Osteocyte (in vitro differentiated cells): ENCODE measurements around the gene CYB561D2. TPM values are rescaled to one million over a fixed set of nuclear protein-coding genes. Genes with fewer than 3 reads are reported as not detected.

Experiments used
- DNase-seq: peaks from one replicate; pipeline ENCODE4 v3.0.0; 2021; ENCODE audit warnings: mixed read lengths; ENCODE audit not compliant: unreplicated experiment; ENCODE audit errors: extremely low spot score
- H3K27ac Mint-ChIP-seq: one replicate; pipeline ENCODE4 v1.8.0; 2021; ENCODE audit warnings: mild to moderate bottlenecking, mixed read lengths; ENCODE audit not compliant: unreplicated experiment
- H3K27me3 Mint-ChIP-seq: one replicate; pipeline ENCODE4 v1.8.0; 2021; ENCODE audit warnings: mixed read lengths; ENCODE audit not compliant: unreplicated experiment
- H3K36me3 Mint-ChIP-seq: one replicate; pipeline ENCODE4 v1.8.0; 2021; ENCODE audit warnings: mixed read lengths; ENCODE audit not compliant: unreplicated experiment
- H3K4me1 Mint-ChIP-seq: one replicate; pipeline ENCODE4 v1.8.0; 2021; ENCODE audit warnings: mixed read lengths; ENCODE audit not compliant: unreplicated experiment
- H3K4me3 Mint-ChIP-seq: one replicate; pipeline ENCODE4 v1.8.0; 2021; ENCODE audit warnings: mild to moderate bottlenecking, moderate library complexity, mixed read lengths; ENCODE audit not compliant: unreplicated experiment
- H3K9me3 Mint-ChIP-seq: one replicate; pipeline ENCODE4 v1.8.0; 2021; ENCODE audit warnings: mixed read lengths; ENCODE audit not compliant: unreplicated experiment
- total RNA-seq: library from RNA; stranded (reverse); gene quantifications from 2 replicates; pipeline ENCODE4 v1.2.1, GENCODE V29; 2021
- TF ChIP-seq, protein P1 (sequence below): fragments of 200-600 bp; sonication (generic); IDR thresholded peaks from 2 replicates; pipeline ENCODE4 v1.5.0; 2021; ENCODE audit warnings: antibody characterized with exemption, mild to moderate bottlenecking, moderate library complexity

The CYB561D2 gene
- total RNA-seq, 1 donor from 2014 or later, result 17.2 TPM

DNA sequence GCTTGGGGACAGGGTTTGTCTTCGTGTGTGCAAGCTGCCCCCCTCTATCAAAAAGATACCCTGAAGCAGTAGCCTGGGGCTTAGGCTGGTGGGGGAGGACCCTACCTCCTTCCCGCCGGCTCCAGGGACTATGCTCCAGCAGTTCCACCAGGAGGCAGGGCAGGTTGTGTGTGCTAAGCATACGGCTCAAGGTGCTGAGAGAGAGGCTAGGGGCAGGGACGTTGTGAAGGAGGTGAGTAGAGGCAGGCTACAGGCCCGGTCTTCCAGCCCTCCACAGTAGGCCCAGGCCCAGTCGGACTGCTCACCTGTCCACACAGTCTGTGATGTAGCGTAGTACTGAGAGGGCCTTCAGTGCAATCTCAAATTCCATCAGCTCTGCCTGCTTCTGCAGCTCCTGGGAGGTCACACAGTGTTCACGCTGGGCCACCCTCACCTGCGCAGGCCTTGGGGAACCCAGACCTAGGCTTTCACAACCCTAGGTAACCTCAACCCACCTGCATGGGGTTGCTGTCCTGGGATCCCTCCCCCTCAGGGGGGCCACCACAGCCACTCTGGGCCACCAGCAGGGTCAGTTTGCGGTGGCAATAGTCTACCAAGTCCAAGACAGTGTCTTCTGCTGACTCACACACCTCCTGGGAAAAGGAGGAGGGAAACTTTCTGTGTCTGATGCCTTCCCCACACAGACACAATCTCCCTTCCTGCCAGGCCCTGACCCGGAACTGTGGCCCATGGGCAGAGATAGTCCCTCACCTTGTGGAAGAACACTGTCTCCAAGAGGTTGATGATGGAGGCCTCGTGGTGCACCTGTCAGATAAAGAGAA lies 7.6 kb upstream of the CYB561D2 start:
- Mint-ChIP-seq H3K4me3 (no peak overlapping the region), H3K36me3 (no peaks in the 10 kb centered on the region), H3K27ac (no peak overlapping the region), H3K9me3 (no peaks in the 10 kb centered on the region), H3K27me3 (no peaks in the 10 kb centered on the region), H3K4me1 (peaks cover 30% of the 10 kb centered on the region)
- DNase-seq, result no peak
- TF ChIP-seq, protein P1, sequence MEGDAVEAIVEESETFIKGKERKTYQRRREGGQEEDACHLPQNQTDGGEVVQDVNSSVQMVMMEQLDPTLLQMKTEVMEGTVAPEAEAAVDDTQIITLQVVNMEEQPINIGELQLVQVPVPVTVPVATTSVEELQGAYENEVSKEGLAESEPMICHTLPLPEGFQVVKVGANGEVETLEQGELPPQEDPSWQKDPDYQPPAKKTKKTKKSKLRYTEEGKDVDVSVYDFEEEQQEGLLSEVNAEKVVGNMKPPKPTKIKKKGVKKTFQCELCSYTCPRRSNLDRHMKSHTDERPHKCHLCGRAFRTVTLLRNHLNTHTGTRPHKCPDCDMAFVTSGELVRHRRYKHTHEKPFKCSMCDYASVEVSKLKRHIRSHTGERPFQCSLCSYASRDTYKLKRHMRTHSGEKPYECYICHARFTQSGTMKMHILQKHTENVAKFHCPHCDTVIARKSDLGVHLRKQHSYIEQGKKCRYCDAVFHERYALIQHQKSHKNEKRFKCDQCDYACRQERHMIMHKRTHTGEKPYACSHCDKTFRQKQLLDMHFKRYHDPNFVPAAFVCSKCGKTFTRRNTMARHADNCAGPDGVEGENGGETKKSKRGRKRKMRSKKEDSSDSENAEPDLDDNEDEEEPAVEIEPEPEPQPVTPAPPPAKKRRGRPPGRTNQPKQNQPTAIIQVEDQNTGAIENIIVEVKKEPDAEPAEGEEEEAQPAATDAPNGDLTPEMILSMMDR, result no peak

DNA sequence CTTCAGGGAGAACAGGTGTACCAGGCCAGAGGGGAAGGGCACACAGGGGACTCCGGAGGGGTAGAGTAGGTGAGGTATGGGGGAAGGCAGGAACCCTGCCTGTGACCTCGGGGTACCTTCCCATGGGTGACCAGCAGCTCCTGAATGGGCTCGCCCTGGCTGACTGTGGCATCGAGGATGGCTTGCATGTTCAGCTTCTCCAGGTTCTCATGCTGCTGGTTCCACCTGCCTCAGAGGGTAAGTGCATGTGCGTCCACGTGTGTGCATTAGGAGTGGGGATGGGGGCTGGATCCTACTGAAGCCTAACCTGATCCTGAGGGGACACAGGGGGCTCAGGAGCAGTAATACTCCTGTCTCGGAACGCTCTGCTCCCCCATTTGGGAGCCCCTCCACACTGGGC lies 5.7 kb upstream of the CYB561D2 start:
- no peaks in the 10 kb centered on the region for H3K9me3 Mint-ChIP-seq
- H3K27ac Mint-ChIP-seq, result no peak overlapping the region
- H3K36me3 Mint-ChIP-seq, result no peaks in the 10 kb centered on the region
- H3K27me3 Mint-ChIP-seq, result no peaks in the 10 kb centered on the region
- H3K4me1 Mint-ChIP-seq, result peaks cover 15% of the 10 kb centered on the region
- no peak for DNase-seq
- TF ChIP-seq, protein P1, result no peak
- peak overlapping the region; percentile 64 for H3K4me3 Mint-ChIP-seq

DNA sequence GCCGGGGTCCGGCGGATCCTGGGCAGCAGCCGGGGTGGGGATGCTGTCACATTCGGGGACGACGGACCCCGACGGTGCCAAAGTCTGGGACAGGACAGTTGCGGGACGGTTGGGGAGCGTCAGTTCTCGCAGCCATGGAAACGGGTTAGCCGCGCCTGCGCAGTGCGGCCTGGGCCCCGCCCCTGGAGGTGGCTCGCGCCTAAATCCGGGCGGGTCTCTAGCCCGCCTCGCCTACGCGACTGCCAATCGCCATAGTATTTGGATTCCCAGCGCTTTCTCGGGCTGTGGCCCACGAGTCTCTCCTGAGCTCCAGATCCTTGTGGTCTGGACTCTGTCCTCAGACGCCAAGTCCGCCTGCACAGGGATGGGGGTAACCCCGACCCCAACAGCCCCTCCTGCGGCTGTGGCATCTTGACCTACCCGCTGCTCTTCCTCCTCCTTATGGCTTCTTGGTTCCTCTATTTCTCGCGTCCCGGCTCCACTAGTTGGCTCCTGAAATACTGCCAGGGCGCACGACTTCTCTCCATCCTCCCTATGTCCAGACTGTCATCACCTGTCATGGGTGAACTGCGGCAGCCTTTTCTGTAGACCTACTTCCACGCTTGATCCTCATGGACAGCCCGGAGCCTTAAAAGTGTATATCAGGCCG lies 5.0 kb upstream of the CYB561D2 start, which contains the start of gene ZMYND10:
Gene ZMYND10 (minus strand): TSS at position 147 of the 649 bp plus-strand sequence. CDS start 153 bp downstream, outside the sequence.
- H3K27ac Mint-ChIP-seq, result no peak within 1 kb of the TSS
- no peaks in the 10 kb centered on the region for H3K36me3 Mint-ChIP-seq
- TF ChIP-seq, protein P1, result no peak
- peak; percentile 90 for DNase-seq
- peaks cover 19% of the 10 kb centered on the region for H3K4me1 Mint-ChIP-seq
- no peaks in the 10 kb centered on the region for H3K27me3 Mint-ChIP-seq
- no peaks in the 10 kb centered on the region for H3K9me3 Mint-ChIP-seq
- H3K4me3 Mint-ChIP-seq, result peak within 1 kb of the TSS; percentile 64

DNA sequence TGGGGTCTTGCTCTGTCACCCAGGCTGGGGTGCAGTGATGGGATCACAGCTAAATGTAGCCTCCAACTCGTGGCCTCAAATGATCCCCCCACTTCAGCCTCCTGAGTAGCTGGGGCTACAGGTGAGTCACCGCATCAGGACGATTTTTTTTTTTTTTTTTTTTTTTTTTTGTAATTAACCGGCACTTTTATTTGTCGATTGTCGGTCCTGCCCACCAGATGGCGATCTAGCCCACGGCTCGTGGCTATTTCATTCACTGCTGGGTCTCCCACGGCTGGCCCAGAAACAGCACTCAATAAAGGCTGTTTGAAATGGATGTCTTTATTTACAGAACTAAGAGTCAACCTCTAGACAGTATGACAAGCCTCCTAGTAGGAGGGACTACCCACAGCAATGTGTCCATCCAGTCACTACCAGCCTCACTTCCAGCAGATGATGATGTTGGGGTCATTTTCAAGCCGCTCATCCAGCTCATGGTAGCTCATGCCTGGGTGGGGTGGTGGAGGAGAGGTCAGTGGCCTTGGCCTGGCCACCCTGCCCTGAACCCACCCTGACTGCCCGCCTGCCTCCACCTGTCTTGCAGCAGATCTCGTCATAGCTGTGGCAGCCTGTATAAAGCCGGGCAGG lies 3.4 kb upstream of the CYB561D2 start:
- Mint-ChIP-seq H3K4me1 (peaks cover 25% of the 10 kb centered on the region), H3K36me3 (no peaks in the 10 kb centered on the region), H3K27ac (peak overlapping the region; percentile 47), H3K4me3 (no peak overlapping the region), H3K9me3 (no peaks in the 10 kb centered on the region), H3K27me3 (no peaks in the 10 kb centered on the region)
- DNase-seq, result no peak
- TF ChIP-seq, protein P1, result peak; percentile 72

DNA sequence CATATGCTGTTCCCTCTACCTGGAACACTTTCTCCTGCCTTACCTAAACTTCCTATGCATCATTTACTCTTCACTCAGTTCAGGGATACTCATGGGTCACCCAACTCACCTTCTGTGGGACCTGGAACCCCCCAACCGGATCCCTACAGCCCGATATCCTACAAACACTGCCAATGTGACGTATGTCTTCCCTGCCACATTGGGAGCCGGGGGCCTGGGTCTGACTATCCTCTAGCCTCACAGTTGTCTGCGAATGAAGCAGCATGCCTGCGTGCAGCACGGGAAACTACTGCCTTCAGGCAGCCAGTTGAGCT lies 492 bp upstream of the CYB561D2 start:
- Mint-ChIP-seq H3K27ac (peak overlapping the region; percentile 98), H3K4me3 (peak overlapping the region; percentile 95), H3K9me3 (no peaks in the 10 kb centered on the region), H3K4me1 (peaks cover 25% of the 10 kb centered on the region), H3K27me3 (no peaks in the 10 kb centered on the region), H3K36me3 (peaks cover 5% of the 10 kb centered on the region)
- TF ChIP-seq, protein P1, result no peak
- no peak for DNase-seq
